ENCODE measurements around the gene RICTOR. TPM values are rescaled to one million over a fixed set of nuclear protein-coding genes. Genes with fewer than 3 reads are reported as not detected.

Gene RICTOR
- total RNA-seq, 1 donor from 2014 or later: 35.3 TPM

- Mint-ChIP-seq H3K4me1 (ENCODE audit: unreplicated experiment) (peaks cover 14% of the 10 kb centered on the region), H3K27ac (ENCODE audit: unreplicated experiment) (no peak overlapping the region), H3K27me3 (ENCODE audit: unreplicated experiment) (peaks cover 3% of the 10 kb centered on the region), H3K36me3 (ENCODE audit: low read depth, unreplicated experiment) (peaks cover 30% of the 10 kb centered on the region), H3K4me3 (ENCODE audit: unreplicated experiment) (peak overlapping the region; percentile 13), H3K9me3 (ENCODE audit: unreplicated experiment) (peaks cover 14% of the 10 kb centered on the region)
- TF ChIP-seq CTCF (IDR thresholded peaks at IDR 0.05; ENCODE audit: unreplicated experiment): no peak
- no peak for DNase-seq (ENCODE audit: low spot score)
Observed at GRCh38 chr5:39009981-39010380, 64.2 kb downstream of the RICTOR start.

GRCh38 chr5:39009280-39009679, 64.9 kb downstream of the RICTOR start:
- DNase-seq (ENCODE audit: low spot score): no peak
- peaks cover 14% of the 10 kb centered on the region for H3K9me3 Mint-ChIP-seq (ENCODE audit: unreplicated experiment)
- peaks cover 30% of the 10 kb centered on the region for H3K36me3 Mint-ChIP-seq (ENCODE audit: low read depth, unreplicated experiment)
- TF ChIP-seq CTCF (IDR thresholded peaks at IDR 0.05; ENCODE audit: unreplicated experiment): no peak
- no peak overlapping the region for H3K27ac Mint-ChIP-seq (ENCODE audit: unreplicated experiment)
- peaks cover 3% of the 10 kb centered on the region for H3K27me3 Mint-ChIP-seq (ENCODE audit: unreplicated experiment)
- H3K4me1 Mint-ChIP-seq (ENCODE audit: unreplicated experiment): peaks cover 15% of the 10 kb centered on the region
- no peak overlapping the region for H3K4me3 Mint-ChIP-seq (ENCODE audit: unreplicated experiment)

- peaks cover 7% of the 10 kb centered on the region for H3K9me3 Mint-ChIP-seq (ENCODE audit: unreplicated experiment)
- no peak overlapping the region for H3K4me3 Mint-ChIP-seq (ENCODE audit: unreplicated experiment)
- H3K4me1 Mint-ChIP-seq (ENCODE audit: unreplicated experiment): peaks cover 15% of the 10 kb centered on the region
- peaks cover 18% of the 10 kb centered on the region for H3K36me3 Mint-ChIP-seq (ENCODE audit: low read depth, unreplicated experiment)
- TF ChIP-seq CTCF (IDR thresholded peaks at IDR 0.05; ENCODE audit: unreplicated experiment): no peak
- DNase-seq (ENCODE audit: low spot score): no peak
- no peak overlapping the region for H3K27ac Mint-ChIP-seq (ENCODE audit: unreplicated experiment)
- H3K27me3 Mint-ChIP-seq (ENCODE audit: unreplicated experiment): no peaks in the 10 kb centered on the region
Observed at GRCh38 chr5:39006650-39007049, 67.5 kb downstream of the RICTOR start.

GRCh38 chr5:39005566-39006232, 68.5 kb downstream of the RICTOR start:
- Mint-ChIP-seq H3K4me3 (ENCODE audit: unreplicated experiment) (no peak overlapping the region), H3K4me1 (ENCODE audit: unreplicated experiment) (peaks cover 15% of the 10 kb centered on the region), H3K9me3 (ENCODE audit: unreplicated experiment) (peaks cover 7% of the 10 kb centered on the region), H3K27ac (ENCODE audit: unreplicated experiment) (peak overlapping the region; percentile 59), H3K27me3 (ENCODE audit: unreplicated experiment) (no peaks in the 10 kb centered on the region), H3K36me3 (ENCODE audit: low read depth, unreplicated experiment) (peaks cover 9% of the 10 kb centered on the region)
- TF ChIP-seq CTCF (IDR thresholded peaks at IDR 0.05; ENCODE audit: unreplicated experiment): no peak
- DNase-seq (ENCODE audit: low spot score): no peak

GRCh38 chr5:39001683-39002082, 72.5 kb downstream of the RICTOR start:
- peaks cover 15% of the 10 kb centered on the region for H3K4me1 Mint-ChIP-seq (ENCODE audit: unreplicated experiment)
- no peak for TF ChIP-seq CTCF (IDR thresholded peaks at IDR 0.05; ENCODE audit: unreplicated experiment)
- no peak overlapping the region for H3K27ac Mint-ChIP-seq (ENCODE audit: unreplicated experiment)
- H3K27me3 Mint-ChIP-seq (ENCODE audit: unreplicated experiment): no peaks in the 10 kb centered on the region
- no peaks in the 10 kb centered on the region for H3K9me3 Mint-ChIP-seq (ENCODE audit: unreplicated experiment)
- no peak overlapping the region for H3K4me3 Mint-ChIP-seq (ENCODE audit: unreplicated experiment)
- DNase-seq (ENCODE audit: low spot score): no peak
- H3K36me3 Mint-ChIP-seq (ENCODE audit: low read depth, unreplicated experiment): peaks cover 9% of the 10 kb centered on the region

Measured in endothelial cell (in vitro differentiated cells).